Measurements from ENCODE around the gene GRIN2A.

DNA sequence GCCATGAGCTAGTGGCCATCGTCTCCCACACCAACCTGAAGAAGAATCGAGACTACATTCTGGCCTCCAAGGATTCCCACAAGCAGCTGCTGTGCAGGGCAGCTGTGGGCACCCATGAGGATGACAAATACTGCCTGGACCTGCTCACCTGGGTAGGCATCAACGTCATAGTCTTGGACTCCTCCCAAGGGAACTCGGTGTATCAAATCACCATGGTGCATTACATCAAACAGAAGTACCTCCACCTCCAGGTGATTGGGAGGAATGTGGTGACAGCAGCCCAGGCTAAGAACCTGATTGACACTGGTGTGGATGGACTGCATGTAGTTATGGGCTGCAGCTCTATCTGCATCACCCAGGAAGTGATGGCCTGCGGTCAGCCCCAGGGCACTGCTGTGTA, 70.2 kb downstream of the GRIN2A start:
- TF ChIP-seq, protein P1, sequence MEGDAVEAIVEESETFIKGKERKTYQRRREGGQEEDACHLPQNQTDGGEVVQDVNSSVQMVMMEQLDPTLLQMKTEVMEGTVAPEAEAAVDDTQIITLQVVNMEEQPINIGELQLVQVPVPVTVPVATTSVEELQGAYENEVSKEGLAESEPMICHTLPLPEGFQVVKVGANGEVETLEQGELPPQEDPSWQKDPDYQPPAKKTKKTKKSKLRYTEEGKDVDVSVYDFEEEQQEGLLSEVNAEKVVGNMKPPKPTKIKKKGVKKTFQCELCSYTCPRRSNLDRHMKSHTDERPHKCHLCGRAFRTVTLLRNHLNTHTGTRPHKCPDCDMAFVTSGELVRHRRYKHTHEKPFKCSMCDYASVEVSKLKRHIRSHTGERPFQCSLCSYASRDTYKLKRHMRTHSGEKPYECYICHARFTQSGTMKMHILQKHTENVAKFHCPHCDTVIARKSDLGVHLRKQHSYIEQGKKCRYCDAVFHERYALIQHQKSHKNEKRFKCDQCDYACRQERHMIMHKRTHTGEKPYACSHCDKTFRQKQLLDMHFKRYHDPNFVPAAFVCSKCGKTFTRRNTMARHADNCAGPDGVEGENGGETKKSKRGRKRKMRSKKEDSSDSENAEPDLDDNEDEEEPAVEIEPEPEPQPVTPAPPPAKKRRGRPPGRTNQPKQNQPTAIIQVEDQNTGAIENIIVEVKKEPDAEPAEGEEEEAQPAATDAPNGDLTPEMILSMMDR (optimal IDR thresholded peaks at IDR 0.05 in 1 of 3, IDR thresholded peaks at IDR 0.05 in 1 of 3, conservative IDR thresholded peaks at IDR 0.05 in 1 of 3; ENCODE audit: extremely low read depth in 1 of 3, insufficient read depth in 2 of 3, low read length in 3 of 3) = no peak
- TF ChIP-seq EZH2 (IDR thresholded peaks at IDR 0.05; ENCODE audit: low read length) = no peak

Data from keratinocyte (primary cell).